CD4-positive, alpha-beta T cell treated with Interleukin-4 for 4 hours (primary cell): ENCODE data around the gene ARNT2.

ENCODE experiments used
- DNase-seq: peaks from one replicate; pipeline ENCODE4 v3.0.0-alpha.2; 2020

The ARNT2 gene

DNA sequence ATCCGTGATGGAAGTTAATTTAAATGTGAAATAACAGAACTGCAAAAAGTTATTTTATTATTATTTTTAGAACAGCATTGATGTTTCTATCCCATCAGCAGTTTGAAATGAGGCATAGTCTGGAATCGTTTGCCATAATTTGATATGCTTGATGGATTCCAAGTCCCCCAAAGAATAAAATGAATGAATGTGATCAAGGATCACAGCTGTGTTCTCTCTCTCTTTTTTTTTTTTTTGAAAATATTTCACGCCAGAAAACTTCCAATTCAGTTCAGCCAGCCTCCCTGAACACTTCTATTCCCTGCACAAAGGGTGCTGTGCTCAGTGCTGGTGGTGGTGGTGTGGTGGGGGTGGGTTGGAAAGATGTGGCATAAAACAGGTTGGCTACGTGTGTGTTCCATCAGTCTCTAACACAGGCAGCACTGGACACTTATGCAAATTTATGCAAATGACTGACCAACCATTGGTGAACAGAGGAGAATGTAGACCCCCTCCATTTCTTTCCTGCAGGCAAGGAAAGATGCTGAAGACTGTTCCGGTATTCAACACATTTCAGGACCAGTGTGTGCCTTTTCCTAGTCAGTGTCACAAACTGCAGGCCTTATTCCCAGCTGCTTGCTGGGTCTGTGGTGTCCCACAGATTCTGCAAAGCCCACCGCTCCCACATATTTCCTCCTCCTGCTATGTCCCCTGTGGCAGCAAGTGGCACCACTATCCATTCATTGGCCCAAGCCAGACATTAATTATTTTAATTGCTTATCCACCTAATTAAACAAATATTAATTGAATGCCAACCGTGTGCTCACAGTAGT lies 10.6 kb downstream of the ARNT2 start:
- no peak for DNase-seq

DNA sequence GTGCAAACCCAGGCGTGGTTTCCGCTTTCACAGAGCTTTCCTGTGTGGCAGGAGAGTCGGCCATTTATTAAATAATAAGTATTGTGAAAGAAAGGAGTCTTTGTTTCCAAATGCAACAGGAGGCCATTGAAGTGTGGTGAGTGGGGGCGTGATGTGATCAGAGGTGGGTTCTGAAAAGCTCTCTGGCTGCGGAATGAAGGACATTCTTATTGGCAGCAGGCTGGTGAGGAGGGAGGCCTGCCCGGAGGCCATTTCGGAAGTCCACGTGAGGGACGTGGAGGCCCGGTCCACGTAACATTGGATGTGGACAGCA lies 11.1 kb downstream of the ARNT2 start:
- no peak for DNase-seq

DNA sequence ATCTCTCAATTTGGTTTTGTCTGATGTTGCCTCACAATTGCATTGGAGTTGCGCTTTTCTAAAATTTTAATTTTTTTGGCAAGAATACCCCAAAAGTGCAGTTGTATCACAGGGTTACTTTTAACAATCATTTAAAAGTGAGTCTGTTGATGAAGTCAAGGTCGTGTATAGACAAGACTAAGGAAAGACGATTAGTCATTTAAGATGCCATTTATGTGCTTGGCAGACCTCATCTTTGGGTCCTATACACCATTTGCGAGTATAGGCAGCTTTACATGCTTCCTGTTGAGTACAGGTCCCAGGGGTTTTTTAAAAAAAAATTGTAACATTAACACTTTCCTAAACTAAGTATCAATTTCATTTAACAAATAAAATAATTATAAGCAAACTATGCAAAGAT lies 12.5 kb downstream of the ARNT2 start:
- DNase-seq: no peak

- DNase-seq: peak; percentile 5
Observed at GRCh38 chr15:80418892-80419537, 14.8 kb downstream of the ARNT2 start.

DNA sequence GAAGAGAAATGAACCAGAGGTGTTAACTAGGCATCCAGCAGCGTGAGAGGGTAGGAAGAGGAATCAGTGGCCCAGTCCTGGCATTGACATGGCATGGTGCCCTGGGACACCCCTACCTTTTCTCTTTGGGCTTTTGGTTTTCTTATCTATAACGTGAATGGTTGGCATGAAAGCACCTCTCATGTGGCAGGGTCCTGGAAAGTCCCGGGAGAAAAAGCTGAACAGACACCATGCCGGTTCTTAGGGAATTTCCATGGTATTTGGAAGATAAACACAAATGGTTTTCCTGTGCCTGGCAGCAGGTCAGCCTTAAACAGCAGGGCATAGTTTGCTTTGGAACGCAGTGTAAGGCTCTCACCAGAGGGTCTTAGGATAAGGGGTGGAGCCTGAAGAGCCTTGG lies 15.4 kb downstream of the ARNT2 start:
- DNase-seq: no peak

- DNase-seq: no peak
Observed at GRCh38 chr15:80420658-80421057, 16.5 kb downstream of the ARNT2 start.

DNA sequence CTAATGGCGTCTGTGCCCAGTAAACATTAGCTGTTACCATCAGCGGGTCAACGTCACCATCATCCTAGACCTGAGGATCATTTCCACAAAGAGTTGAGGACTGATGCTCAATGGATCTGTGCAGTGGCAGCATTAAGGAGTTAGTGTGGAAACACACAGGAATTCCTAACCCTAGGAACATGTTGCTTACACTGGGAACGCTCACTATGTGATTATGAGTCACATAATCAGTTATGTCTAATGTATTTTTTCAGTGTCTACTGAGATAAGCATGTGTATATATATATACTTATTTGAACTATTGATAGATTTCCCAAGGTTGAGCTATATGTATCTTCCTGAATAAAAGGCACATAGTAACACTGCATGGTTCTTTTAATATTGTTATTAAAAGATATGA lies 19.0 kb downstream of the ARNT2 start:
- no peak for DNase-seq

DNA sequence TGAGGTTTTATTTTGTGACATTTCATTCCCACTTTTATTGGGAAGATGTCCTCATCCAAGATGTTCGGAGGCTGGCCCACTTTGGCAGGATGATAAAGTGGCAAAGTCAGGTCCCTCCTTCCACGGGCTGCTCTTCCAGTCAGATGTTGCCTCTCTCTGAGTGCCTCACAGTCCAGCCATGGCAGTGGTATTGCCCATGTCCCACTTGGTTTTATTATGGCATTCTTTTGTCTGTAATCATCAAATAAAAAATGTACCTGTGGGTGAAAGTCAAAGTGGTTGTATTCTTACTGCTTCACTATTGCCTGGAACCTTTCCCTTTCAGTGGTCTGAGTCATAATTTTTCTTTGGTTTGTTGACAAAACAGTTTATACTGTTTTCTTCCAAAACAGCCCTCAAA lies 20.2 kb downstream of the ARNT2 start:
- no peak for DNase-seq

DNA sequence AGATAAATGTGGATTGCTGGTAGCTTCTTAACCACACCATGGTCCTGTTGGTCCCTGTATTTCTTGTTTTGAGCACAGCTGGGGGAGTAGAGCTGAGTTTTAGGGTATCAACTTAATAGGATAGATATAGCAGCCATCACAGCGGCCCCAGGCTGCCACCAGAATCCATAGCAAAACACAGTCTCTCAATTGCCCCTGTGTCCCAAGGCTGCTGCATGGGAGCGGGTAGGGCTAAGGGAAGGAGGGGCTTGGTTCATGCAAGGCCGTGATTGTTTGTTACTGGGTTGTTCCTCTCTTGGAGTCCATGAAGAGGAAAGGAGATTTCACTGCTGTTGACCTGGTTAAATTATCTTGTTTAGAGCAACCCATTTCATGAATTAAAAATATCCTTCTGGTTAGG lies 22.1 kb downstream of the ARNT2 start:
- DNase-seq: no peak

DNA sequence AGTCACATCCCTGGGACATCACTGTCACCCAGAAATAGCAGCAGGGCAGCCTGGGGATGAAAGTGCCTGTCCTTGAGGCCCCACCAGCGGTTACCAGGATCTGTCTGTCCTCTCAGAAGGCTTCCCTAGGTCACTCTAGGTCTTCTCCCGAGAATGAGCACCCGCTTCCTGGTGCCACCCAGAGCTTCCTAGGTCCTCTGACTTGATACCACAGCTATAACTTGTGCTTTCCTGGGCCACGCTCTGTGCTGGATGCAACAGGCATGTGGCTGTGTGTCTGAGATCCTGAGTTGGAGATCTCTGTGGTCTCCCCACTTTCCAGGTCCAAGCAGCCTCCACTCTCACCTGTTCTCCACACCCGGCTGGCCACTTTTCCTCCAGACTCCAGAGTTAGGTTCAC lies 25.8 kb downstream of the ARNT2 start:
- DNase-seq: no peak

- DNase-seq: no peak
Observed at GRCh38 chr15:80431635-80432344, 27.6 kb downstream of the ARNT2 start.

- DNase-seq: no peak
Observed at GRCh38 chr15:80432345-80432702, 28.1 kb downstream of the ARNT2 start.

- no peak for DNase-seq
Observed at GRCh38 chr15:80433836-80434235, 29.7 kb downstream of the ARNT2 start.

- no peak for DNase-seq
Observed at GRCh38 chr15:80434926-80435720, 30.9 kb downstream of the ARNT2 start.

GRCh38 chr15:80436511-80437307 lies 32.5 kb downstream of the ARNT2 start:
- no peak for DNase-seq

- DNase-seq: no peak
Observed at GRCh38 chr15:80437334-80437891, 33.2 kb downstream of the ARNT2 start.

DNA sequence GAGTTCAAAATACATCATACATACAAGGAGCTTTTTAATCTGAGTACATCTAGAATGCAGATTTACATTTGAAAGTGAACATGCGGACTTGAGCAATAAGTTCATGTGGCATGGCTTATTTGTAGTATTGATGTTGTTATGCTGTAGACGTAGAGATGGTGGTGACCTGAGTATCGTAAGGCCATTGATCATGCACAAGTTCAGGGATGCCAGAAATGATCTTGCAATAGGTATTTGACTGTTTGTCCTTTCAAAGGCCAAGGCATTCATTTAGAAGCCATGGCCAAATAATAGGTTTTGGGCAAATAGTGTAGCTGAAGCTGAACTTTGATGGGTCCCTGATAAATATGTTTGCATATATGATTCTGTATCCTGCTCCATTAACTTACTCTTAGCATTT lies 35.0 kb downstream of the ARNT2 start:
- DNase-seq: no peak

DNA sequence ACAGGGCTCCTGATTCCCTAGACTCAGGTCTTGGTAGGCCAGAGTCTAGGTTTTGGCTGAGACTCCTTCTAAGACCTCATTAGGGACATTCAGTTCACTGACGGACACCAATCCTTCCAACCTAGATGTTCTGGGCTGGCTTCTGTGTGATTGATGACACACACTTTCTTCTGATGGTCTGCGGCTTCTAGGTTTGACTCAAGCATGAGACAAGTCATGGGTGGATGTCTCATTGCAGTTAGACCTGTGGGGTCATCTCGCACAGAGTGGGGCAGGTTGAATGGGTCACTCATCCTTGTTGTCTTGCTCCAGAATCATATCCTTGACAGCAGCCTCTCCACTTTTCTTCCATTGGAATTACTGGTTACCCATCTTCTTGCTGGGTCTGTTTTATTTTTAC lies 35.8 kb downstream of the ARNT2 start:
- no peak for DNase-seq

GRCh38 chr15:80441041-80441440 lies 36.9 kb downstream of the ARNT2 start:
- DNase-seq: no peak

DNA sequence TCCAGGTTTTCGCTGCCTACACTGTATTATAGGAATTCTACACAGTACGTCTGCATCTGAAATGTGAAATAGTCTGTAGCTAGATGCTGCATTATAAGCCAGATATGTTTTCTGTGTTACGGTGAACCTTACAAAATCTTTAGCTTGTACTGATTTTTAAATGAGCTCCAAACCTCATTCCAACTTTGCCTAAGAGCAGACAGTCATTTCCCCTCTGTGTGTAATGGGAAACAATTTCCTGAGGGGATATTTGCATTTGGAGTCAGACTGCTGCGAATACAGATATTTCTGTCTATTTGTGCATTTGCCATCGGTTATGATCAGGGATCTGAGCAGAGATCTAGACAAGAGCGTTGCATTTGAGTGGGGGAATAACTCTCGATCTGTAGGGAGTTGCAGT lies 37.5 kb downstream of the ARNT2 start:
- DNase-seq: no peak

- DNase-seq: no peak
Observed at GRCh38 chr15:80442728-80443403, 38.7 kb downstream of the ARNT2 start.
